GM19193 (cell line): ENCODE measurements around the gene SUN3.

Source experiments
- POLR2A ChIP-seq: IDR thresholded peaks from 4 replicates; pipeline ENCODE4 v1.6.1; 2011; ENCODE audit not compliant: insufficient read depth, insufficient read length; ENCODE audit errors: extremely low read depth

Gene SUN3

DNA sequence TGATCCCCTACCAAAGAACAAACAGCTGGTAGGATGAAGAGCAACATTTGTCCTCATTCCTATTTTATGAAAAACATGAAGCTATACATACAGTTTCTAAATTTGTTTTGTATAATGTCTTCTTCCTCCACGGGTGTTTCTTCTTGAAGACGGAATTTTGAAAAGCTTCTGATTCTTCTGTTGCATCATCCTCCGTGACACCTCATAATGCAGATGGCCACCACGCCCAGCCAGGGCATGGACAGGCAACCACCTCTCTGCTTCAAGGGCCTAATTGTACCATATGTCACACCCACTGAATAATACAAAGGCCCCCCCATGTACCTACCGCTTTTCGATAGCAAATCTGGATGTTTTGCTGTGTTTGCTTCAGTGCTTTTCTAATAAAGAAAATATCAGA is at the start of gene SUN3:
Gene SUN3, minus strand, starts transcription at position 170 of the 400 bp plus-strand sequence. Its CDS starts 169 bp downstream, at position 1.
- TF ChIP-seq POLR2A = no peak

- TF ChIP-seq POLR2A = no peak
Measured at GRCh38 chr7:48078470-48078869, 49.6 kb upstream of the SUN3 start.

- no peak for TF ChIP-seq POLR2A
Measured at GRCh38 chr7:48077423-48077822, 48.5 kb upstream of the SUN3 start.

DNA sequence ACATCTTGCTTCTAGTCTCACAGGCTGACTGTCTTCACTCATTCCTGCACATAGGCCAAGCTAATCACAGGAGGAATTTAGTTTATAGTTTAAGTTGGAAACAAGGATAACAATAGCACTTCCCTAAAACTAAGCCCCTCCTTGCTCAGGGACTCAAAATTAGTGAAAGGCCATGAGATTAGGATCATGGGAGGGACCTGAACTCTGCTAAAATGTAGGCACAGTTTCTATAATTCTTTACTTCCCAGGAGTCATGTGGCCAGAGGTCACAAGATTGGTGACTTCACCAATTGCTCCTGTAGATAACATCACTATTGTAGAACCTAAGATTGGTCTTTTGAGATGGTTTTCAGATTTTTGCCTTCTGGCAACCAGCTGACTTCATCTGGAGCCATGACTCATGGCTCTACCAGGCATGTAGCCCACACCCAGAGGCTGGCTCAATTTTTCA is 45.3 kb upstream of the SUN3 start:
- no peak for TF ChIP-seq POLR2A

GRCh38 chr7:48067475-48067874 is 38.6 kb upstream of the SUN3 start:
- no peak for TF ChIP-seq POLR2A

- TF ChIP-seq POLR2A = no peak
Measured at GRCh38 chr7:48063985-48064384, 35.1 kb upstream of the SUN3 start.

DNA sequence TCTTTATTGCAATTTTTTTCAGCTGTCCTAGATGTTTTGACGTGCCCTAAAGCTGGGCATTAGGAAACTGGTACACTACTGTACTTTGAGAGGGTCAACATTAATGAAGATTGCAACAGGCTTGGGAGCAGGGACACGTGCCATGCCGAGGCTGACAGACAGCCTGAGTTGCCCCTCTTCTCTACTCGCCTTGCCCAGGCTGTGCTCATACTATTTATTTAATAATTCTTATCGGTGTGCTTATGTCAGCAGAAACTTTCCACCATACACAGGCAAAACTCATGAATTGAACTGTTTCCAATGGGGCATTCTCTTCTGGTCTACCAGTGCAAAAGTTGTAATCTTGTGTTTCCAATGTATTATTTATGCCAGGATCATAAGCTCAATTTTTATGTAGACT is 30.8 kb upstream of the SUN3 start:
- no peak for TF ChIP-seq POLR2A

DNA sequence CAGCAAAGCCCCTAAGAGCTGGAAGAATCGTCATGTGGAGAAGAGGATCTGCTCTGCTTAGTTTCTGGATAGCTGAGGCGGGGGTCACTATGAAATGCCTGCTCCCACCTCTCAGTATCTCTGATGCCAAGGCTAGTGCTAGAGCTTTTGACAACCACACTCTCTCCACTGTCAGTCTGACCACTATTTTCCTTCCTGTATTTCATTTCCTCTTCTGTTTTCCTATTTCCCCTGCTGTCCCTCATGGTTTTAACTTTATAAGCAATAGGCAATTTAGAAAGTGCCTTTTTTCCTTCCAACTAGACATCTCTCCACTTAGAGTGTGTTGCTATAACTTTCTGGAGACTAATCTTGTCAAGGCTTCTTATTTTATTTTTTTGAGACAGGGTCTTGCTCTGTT is 30.1 kb upstream of the SUN3 start:
- no peak for TF ChIP-seq POLR2A

GRCh38 chr7:48053736-48054135 is 24.8 kb upstream of the SUN3 start:
- TF ChIP-seq POLR2A = no peak

DNA sequence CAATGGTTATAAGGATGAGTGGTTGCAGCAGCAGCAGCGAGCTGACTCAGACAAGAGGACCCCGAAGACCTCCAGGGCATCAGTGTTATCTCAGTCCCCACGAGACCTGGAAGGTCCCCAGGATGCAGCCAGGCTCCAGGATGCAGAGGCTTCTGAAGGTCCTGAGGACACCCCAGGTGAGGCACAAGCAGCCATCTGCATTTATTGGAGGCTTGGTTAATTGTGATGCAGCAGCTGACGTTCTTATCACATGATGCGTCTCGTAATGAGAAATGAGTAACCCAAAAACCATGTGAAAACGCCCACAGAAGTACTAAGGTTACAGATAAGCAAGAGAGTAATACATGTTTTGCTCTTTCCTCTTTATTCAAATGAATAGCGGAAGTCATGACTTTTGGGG is 23.8 kb upstream of the SUN3 start:
- TF ChIP-seq POLR2A = no peak

- no peak for TF ChIP-seq POLR2A
Measured at GRCh38 chr7:48049850-48050249, 20.9 kb upstream of the SUN3 start.

- no peak for TF ChIP-seq POLR2A
Measured at GRCh38 chr7:48048113-48048512, 19.2 kb upstream of the SUN3 start.

- TF ChIP-seq POLR2A = no peak
Measured at GRCh38 chr7:48046458-48046857, 17.6 kb upstream of the SUN3 start.

DNA sequence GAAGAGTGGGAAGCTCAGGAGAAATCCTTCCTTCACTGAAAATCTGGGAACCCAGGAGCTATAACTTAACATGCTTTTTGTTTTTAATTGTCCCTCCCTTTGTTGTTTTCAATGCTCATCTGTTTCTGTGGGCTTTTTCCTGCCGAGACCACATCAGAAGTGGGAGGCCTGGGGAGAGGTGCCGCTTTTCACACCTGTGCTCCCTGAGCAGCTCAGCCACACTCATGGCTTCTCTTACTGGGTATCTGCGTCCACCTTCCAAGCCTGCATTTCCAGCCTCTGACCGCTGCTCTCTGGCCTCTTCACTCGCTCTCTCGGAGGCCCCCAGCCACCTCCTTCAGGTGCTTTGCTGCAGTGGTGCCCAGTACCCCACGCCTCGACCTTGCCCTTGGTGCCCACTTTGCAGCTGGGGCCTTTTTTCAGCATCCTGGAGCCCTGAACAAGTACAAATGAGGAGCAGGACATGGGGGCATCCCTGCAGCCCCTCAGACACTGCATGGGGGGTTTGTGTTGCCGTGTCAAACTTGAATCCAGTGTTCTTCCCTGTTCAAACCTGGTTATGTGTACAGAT is 16.4 kb upstream of the SUN3 start:
- no peak for TF ChIP-seq POLR2A

- no peak for TF ChIP-seq POLR2A
Measured at GRCh38 chr7:48042636-48043035, 13.7 kb upstream of the SUN3 start.

- TF ChIP-seq POLR2A = no peak
Measured at GRCh38 chr7:48042216-48042615, 13.3 kb upstream of the SUN3 start.

GRCh38 chr7:48041653-48041970 is 12.7 kb upstream of the SUN3 start:
- TF ChIP-seq POLR2A = no peak
